ENCODE data around the gene CEP44.
"Not testable (repeated sequence)": the region's sequence is repeated elsewhere in the genome, so short reads cannot be mapped to it uniquely, and the experiment has no call there.

CEP44 gene

GRCh38 chr4:174332741-174333493 lies 49.2 kb downstream of the CEP44 start:
- DNase-seq = no peak

GRCh38 chr4:174334628-174335027 lies 50.9 kb downstream of the CEP44 start:
- DNase-seq = no peak

GRCh38 chr4:174340714-174341113 lies 57.0 kb downstream of the CEP44 start:
- no peak for DNase-seq

- no peak for DNase-seq
Measured at GRCh38 chr4:174349156-174349555, 65.4 kb downstream of the CEP44 start.

GRCh38 chr4:174352061-174352819 lies 68.5 kb downstream of the CEP44 start:
- DNase-seq = no peak

GRCh38 chr4:174357321-174357720 lies 73.6 kb downstream of the CEP44 start:
- DNase-seq = no peak

- no peak for DNase-seq
Measured at GRCh38 chr4:174358410-174358809, 74.7 kb downstream of the CEP44 start.

GRCh38 chr4:174358829-174359228 lies 75.1 kb downstream of the CEP44 start:
- DNase-seq = no peak

- no peak for DNase-seq
Measured at GRCh38 chr4:174362340-174362739, 78.6 kb downstream of the CEP44 start.

- not testable (repeated sequence) for DNase-seq
Measured at GRCh38 chr4:174363782-174364181, 80.1 kb downstream of the CEP44 start.

GRCh38 chr4:174365018-174365587 lies 81.4 kb downstream of the CEP44 start:
- DNase-seq = no peak

- DNase-seq = no peak
Measured at GRCh38 chr4:174369985-174370384, 86.3 kb downstream of the CEP44 start.

- no peak for DNase-seq
Measured at GRCh38 chr4:174373821-174374220, 90.1 kb downstream of the CEP44 start.

- no peak for DNase-seq
Measured at GRCh38 chr4:174375422-174375821, 91.7 kb downstream of the CEP44 start.

- no peak for DNase-seq
Measured at GRCh38 chr4:174377613-174378012, 93.9 kb downstream of the CEP44 start.

- DNase-seq = no peak
Measured at GRCh38 chr4:174378951-174379350, 95.2 kb downstream of the CEP44 start.

GRCh38 chr4:174380206-174380605 lies 96.5 kb downstream of the CEP44 start:
- DNase-seq = not testable (repeated sequence)

- no peak for DNase-seq
Measured at GRCh38 chr4:174380699-174381439, 97.2 kb downstream of the CEP44 start.

- no peak for DNase-seq
Measured at GRCh38 chr4:174381440-174381800, 97.7 kb downstream of the CEP44 start.
